GM10266 (cell line): ENCODE data around the gene OOSP1.
A peak's percentile ranks its signal among the peaks of the same experiment; 100 is the strongest.
"Not testable (repeated sequence)": the region's sequence is repeated elsewhere in the genome, so short reads cannot be mapped to it uniquely, and the experiment has no call there.

Experiments used
- DNase-seq: peaks from one replicate; pipeline ENCODE4 v3.0.0; 2012; ENCODE audit errors: extremely low spot score
- TF ChIP-seq, protein P1 (sequence below): IDR thresholded peaks from 2 replicates; pipeline ENCODE4 v1.5.1; 2012; ENCODE audit warnings: mild to moderate bottlenecking, low read depth; ENCODE audit not compliant: control insufficient read depth, insufficient read depth; ENCODE audit errors: missing control alignments

The OOSP1 gene

DNA sequence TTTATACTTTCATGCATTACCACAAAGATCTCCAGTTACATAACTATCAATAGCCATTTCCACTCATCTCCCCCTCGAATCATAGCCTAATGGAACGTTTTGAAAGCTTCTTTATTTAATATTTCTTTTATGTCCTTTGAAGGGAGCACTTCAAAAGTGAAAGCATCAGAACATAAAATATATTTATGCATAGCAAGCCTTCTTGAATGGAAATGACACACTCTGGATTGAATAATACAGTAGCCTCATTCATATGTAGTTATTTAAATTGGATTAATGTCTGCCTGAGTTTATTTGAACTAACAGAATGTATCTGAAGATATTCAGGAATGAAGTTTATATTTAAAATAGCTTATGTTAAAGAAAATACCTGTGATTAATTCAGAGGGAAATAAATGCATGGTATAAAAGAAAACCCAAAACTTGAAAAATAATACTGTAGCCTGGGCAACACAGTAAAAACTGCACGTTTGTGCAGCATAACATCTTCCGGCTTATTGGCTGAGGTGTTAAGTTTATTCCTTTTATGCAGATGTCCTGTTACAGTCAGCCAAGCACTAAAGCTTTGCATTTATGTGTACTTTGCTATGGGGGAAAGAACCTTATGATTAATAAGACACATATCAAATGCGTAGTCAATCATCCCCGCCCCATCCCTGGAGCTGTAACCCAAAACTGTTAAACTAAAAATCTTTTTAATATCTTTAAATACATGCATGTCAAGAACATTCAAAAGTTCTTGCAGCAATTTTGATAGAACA is 37.7 kb upstream of the OOSP1 start:
- no peak for DNase-seq
- TF ChIP-seq, protein P1, sequence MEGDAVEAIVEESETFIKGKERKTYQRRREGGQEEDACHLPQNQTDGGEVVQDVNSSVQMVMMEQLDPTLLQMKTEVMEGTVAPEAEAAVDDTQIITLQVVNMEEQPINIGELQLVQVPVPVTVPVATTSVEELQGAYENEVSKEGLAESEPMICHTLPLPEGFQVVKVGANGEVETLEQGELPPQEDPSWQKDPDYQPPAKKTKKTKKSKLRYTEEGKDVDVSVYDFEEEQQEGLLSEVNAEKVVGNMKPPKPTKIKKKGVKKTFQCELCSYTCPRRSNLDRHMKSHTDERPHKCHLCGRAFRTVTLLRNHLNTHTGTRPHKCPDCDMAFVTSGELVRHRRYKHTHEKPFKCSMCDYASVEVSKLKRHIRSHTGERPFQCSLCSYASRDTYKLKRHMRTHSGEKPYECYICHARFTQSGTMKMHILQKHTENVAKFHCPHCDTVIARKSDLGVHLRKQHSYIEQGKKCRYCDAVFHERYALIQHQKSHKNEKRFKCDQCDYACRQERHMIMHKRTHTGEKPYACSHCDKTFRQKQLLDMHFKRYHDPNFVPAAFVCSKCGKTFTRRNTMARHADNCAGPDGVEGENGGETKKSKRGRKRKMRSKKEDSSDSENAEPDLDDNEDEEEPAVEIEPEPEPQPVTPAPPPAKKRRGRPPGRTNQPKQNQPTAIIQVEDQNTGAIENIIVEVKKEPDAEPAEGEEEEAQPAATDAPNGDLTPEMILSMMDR: no peak

DNA sequence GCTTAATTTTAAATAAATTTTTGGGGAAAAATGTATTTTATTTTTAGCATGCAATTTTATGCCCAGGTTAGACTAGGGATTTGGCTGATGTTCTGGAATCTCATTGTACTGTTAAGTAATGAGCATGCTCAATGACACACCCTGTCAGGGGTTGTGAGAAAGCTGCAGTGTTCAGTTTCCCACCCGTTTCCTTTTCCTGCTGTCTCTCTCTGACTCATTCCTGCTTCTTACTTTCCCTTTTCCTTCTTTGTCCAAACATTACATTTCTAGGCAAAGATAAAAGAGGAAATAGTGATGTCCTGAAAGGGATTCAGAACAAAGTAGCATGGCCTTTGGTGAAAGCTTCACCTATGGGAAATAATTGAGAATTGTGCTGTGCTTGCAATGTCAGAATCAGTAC is 36.9 kb upstream of the OOSP1 start:
- DNase-seq: no peak
- TF ChIP-seq, protein P1: no peak

DNA sequence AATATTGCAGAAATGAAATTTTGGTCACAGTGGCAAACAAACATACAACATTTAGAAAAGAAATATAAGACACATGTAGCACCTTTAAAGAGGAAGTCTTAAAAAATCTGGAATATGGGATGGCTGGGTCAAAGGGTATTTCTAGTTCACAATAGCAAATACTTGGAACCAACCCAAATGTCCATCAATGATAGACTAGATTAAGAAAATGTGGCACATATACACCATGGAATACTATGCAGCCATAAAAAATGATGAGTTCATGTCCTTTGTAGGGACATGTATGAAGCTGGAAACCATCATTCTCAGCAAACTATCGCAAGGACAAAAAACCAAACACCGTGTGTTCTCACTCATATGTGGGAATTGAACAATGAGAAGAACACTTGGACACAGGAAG is 34.7 kb upstream of the OOSP1 start:
- not testable (repeated sequence) for DNase-seq

DNA sequence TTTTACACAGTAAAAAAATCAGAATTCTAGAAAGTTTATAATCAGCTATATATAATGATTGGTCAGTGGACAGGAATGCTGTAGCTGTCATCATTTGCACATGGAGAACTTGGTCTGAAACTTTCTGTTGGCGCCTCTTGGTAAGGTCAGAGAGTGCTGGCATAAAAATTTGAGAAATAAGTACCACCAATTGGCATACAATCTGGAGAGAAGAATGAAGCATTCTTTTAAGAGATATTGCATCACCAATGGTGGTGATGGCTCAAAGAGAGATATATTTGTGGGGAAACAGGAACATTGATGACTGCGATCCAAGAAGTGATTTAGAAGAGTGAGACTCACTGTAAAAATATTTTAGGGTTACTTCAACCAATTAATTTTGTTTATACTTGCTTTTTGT is 19.8 kb upstream of the OOSP1 start:
- TF ChIP-seq, protein P1: no peak
- no peak for DNase-seq

DNA sequence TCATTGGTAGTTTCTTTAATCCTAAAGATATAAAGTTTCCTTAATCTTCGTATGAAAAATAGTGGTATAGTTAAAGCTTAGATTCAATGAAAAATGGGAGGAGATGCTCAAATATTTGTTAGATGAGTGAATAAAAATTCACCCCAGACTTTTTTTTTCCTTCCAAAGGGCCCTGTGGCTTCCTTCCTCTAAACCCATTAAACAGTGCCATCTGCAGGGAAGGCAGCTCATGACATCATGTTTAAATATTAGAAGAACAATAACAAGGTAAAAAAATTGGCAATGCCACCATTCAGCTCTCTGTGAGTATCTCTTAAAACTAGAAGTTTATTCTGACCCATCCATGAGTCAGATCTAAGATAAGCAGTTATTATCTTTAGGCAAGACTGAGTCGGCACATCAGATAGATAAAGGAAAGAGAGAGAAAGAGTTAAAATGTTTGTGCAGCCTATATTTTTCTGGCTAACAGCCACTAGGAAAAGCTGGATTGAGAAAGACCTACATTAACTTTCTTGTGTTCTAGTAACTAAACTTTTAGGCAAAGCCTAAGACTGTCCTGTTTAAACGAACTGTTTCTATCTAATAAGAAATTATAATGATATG is 19.1 kb upstream of the OOSP1 start:
- TF ChIP-seq, protein P1: peak; percentile 38
- no peak for DNase-seq

DNA sequence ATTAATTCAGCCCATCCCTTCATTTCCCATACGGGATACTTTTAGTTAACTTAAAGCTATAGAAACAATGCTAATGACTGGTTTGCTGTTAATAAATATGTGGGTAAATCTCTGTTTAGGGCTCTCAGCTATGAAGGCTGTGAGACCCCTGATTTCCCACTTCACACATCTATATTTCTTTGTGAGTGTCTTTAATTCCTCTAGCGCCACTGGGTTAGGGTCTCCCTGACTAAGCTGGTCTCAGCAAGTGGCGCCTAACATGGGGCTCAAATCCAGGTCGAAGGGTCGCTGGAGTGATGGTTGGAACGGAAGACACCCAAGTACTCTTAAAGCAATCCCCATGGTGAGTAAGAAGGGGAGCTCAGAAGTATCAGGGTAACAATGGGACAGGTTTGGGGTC is 14.4 kb upstream of the OOSP1 start:
- TF ChIP-seq, protein P1: no peak
- no peak for DNase-seq

DNA sequence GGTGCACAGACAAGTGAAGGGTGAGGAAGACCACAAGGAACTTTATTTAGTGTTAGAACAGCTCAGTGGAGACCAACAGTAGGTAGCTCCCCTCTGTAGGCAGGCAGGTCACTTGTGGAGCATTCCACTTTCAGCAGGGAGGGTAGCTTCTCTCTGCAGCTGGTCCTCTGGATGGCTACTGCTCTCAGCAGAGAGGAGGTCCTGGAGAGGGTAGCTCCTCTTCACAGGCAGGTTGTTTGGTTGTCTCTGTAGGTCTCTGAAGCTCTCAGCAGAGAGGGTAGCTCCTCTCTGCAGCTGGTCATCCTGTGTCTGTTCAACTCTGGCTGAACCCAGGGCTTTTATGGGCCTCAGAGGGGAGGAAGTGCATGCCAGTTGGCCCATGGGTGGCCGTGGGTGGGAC is 6.5 kb upstream of the OOSP1 start:
- no peak for DNase-seq
- TF ChIP-seq, protein P1: no peak
